HepG2 (cell line): ENCODE data around the gene GCNT2. TPM values are rescaled to one million over a fixed set of nuclear protein-coding genes. Genes with fewer than 3 reads are reported as not detected.

Experiments used
- AKNA ChIP-seq: sonication (generic); formaldehyde crosslinking; IDR thresholded peaks from 2 replicates; pipeline ENCODE4 v1.4.0; 2020; ENCODE audit warnings: missing genetic modification reagents, borderline replicate concordance
- BCL6 ChIP-seq: IDR thresholded peaks from 2 replicates; pipeline ENCODE4 v1.6.1; 2016; ENCODE audit warnings: missing genetic modification reagents, missing compliant biosample characterization
- FOXO4 ChIP-seq: sonication (generic); formaldehyde crosslinking; conservative IDR thresholded peaks from 2 replicates; pipeline ENCODE4 v1.8.1; 2023; ENCODE audit warnings: missing genetic modification reagents
- HES4 ChIP-seq: sonication (generic); formaldehyde crosslinking; IDR thresholded peaks from 2 replicates; pipeline ENCODE4 v1.9.0; 2021; ENCODE audit warnings: mild to moderate bottlenecking, missing genetic modification reagents, borderline replicate concordance
- HNF1B ChIP-seq: sonication (generic); formaldehyde crosslinking; IDR thresholded peaks from 2 replicates; pipeline ENCODE4 v1.5.1; 2020; ENCODE audit warnings: mild to moderate bottlenecking, moderate library complexity, missing genetic modification reagents
- MEIS2 ChIP-seq: sonication (generic); formaldehyde crosslinking; IDR thresholded peaks from 2 replicates; pipeline ENCODE4 v1.9.0; 2021; ENCODE audit warnings: mild to moderate bottlenecking, missing genetic modification reagents
- MIXL1 ChIP-seq: IDR thresholded peaks from 2 replicates; pipeline ENCODE4 v1.6.1; 2016
- SOX13 ChIP-seq, 3 experiments: fragments of 450-650 bp in 1 of 3; sonication (generic) in 1 of 3; formaldehyde crosslinking in 1 of 3; IDR thresholded peaks in 2 of 3; conservative IDR thresholded peaks in 1 of 3; 2 replicates each; pipeline versions ENCODE4 v1.5.0 to v1.6.1; 2016 to 2020; ENCODE audit warnings: antibody characterized with exemption in 1 of 3, mild to moderate bottlenecking in 1 of 3, missing compliant biosample characterization in 1 of 3, missing genetic modification reagents in 1 of 3, moderate library complexity in 1 of 3
- SP5 ChIP-seq: IDR thresholded peaks from 2 replicates; pipeline ENCODE4 v1.6.1; 2016; ENCODE audit warnings: low read depth, borderline replicate concordance
- ZFX ChIP-seq: sonication (generic); formaldehyde crosslinking; IDR thresholded peaks from 2 replicates; pipeline ENCODE4 v1.4.0; 2020; ENCODE audit warnings: mild to moderate bottlenecking, low read depth, missing genetic modification reagents, moderate library complexity
- ZNF331 ChIP-seq: sonication (generic); formaldehyde crosslinking; IDR thresholded peaks from 2 replicates; pipeline ENCODE4 v1.4.0; 2020; ENCODE audit warnings: missing genetic modification reagents
- ZNF335 ChIP-seq: sonication (generic); formaldehyde crosslinking; IDR thresholded peaks from 2 replicates; pipeline ENCODE4 v1.4.0; 2020; ENCODE audit warnings: missing genetic modification reagents
- polyA plus RNA-seq, 8 experiments: library from polyadenylated mRNA; depleted of rRNA in 3 of 8; stranded (reverse) in 7 of 8; unstranded in 1 of 8; fragments of >200 nt; fragmentation: Illumina TruSeq in 4 of 8; extraction: Trizol in 4 of 8; gene quantifications; 2 replicates each; pipeline versions ENCODE4 v1.2.1 to v1.2.3, GENCODE V29; 2011 to 2016; ENCODE audit warnings: low read depth in 4 of 8, missing spikeins in 1 of 8, mixed read lengths in 1 of 8; ENCODE audit not compliant: insufficient read depth in 1 of 8
- total RNA-seq, 5 experiments: library from RNA; depleted of rRNA; stranded (reverse); fragments of >200 nt; fragmentation: Illumina TruSeq; extraction: Trizol; gene quantifications; 2 replicates each; pipeline ENCODE4 v1.2.3, GENCODE V29; 2016; ENCODE audit warnings: low read depth in 1 of 5
- TF ChIP-seq, protein P1 (sequence below): sonication (generic); formaldehyde crosslinking; IDR thresholded peaks from 2 replicates; pipeline ENCODE4 v1.8.1; 2023; ENCODE audit warnings: mild to moderate bottlenecking, moderate library complexity, missing genetic modification reagents
- TF ChIP-seq, protein P2 (sequence below): sonication (generic); formaldehyde crosslinking; IDR thresholded peaks from 2 replicates; pipeline ENCODE4 v1.5.1; 2020; ENCODE audit warnings: mild to moderate bottlenecking, missing genetic modification reagents, moderate library complexity

Gene GCNT2
- total and polyA plus RNA-seq, 2 of the 13 experiments (the other 11 are each of a cell fraction or from before 2014, with no cell fraction given) = 11.8 to 31.9 TPM

DNA sequence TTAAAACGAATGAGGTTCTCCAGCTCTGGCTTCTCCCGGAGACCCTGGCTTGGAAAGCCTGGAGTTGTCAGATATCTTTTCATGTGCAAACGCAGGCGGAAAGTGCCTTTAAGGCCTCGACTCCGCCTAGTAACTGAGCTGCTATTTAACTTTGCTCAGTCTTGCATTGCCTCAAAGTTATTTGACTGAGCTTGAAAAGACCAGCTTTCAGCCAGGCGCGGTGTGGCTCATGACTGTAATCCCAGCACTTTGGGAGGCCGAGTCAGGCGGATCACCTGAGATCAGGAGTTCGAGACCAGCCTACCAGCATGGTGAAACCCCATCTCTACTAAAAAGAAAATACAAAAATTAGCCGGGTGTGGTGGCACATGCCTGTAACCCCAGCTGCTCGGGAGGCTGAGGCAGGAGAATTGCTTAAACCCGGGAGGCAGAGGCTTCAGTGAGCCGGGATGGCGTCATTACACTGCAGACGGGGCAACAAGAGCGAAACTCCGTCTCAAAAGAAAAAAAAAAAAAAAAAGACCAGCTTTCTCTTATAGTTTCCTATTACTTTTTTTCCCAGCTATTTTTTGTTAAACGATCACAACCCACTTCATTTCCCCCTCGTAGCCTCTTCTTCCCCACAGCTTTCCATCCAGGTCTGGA is 1.9 kb downstream of the GCNT2 start (continued):
- TF ChIP-seq HNF1B (0 out of 2 replicates have a peak, but pooled peaks have one; percentile 15), SP5 (CRISPR knock-in tag) (peak; percentile 57; the same call in 1 of the 2 replicates), SOX13 (IDR thresholded peaks at IDR 0.05) (no peak), SOX13 (CRISPR knock-in tag; conservative IDR thresholded peaks at IDR 0.05 in 1 of 2, IDR thresholded peaks at IDR 0.05 in 1 of 2) (peak in 1 of 2 experiments; percentile 45; a peak in 2 of 4 replicates), BCL6 (CRISPR knock-in tag) (0 out of 2 replicates have a peak, but pooled peaks have one; percentile 32), FOXO4 (CRISPR knock-in tag) (0 out of 2 replicates have a peak, but pooled peaks have one; percentile 85), MEIS2 (CRISPR knock-in tag) (no peak), MIXL1 (CRISPR knock-in tag) (0 out of 2 replicates have a peak, but pooled peaks have one; percentile 41), HES4 (CRISPR knock-in tag) (no peak), ZFX (CRISPR knock-in tag) (peak; percentile 75), AKNA (CRISPR knock-in tag) (no peak), ZNF335 (CRISPR knock-in tag) (0 out of 2 replicates have a peak, but pooled peaks have one; percentile 55), ZNF331 (CRISPR knock-in tag) (peak; percentile 82; the same call in 1 of the 2 replicates)
- TF ChIP-seq, protein P1, sequence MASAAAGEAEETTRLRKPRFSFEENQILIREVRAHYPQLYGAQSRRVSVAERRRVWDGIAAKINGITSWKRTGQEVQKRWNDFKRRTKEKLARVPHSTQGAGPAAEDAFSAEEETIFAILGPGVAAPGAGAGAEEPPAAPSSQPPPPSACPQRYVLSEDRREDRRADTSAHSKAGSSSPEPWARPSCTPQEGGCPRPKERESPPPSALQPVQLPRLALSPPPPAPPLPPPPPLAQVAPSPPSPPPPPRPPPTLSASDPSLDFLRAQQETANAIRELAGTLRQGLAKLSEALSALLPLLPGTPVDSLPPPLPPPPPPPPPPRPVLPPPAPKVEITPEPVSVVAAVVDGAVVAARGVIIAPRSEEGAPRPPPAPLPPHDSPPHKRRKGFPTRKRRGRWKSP (CRISPR knock-in tag) = peak; percentile 64; the same call in 1 of the 2 replicates
- TF ChIP-seq, protein P2, sequence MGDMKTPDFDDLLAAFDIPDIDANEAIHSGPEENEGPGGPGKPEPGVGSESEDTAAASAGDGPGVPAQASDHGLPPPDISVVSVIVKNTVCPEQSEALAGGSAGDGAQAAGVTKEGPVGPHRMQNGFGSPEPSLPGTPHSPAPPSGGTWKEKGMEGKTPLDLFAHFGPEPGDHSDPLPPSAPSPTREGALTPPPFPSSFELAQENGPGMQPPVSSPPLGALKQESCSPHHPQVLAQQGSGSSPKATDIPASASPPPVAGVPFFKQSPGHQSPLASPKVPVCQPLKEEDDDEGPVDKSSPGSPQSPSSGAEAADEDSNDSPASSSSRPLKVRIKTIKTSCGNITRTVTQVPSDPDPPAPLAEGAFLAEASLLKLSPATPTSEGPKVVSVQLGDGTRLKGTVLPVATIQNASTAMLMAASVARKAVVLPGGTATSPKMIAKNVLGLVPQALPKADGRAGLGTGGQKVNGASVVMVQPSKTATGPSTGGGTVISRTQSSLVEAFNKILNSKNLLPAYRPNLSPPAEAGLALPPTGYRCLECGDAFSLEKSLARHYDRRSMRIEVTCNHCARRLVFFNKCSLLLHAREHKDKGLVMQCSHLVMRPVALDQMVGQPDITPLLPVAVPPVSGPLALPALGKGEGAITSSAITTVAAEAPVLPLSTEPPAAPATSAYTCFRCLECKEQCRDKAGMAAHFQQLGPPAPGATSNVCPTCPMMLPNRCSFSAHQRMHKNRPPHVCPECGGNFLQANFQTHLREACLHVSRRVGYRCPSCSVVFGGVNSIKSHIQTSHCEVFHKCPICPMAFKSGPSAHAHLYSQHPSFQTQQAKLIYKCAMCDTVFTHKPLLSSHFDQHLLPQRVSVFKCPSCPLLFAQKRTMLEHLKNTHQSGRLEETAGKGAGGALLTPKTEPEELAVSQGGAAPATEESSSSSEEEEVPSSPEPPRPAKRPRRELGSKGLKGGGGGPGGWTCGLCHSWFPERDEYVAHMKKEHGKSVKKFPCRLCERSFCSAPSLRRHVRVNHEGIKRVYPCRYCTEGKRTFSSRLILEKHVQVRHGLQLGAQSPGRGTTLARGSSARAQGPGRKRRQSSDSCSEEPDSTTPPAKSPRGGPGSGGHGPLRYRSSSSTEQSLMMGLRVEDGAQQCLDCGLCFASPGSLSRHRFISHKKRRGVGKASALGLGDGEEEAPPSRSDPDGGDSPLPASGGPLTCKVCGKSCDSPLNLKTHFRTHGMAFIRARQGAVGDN (CRISPR knock-in tag) = peak; percentile 35
